ENCODE data around the gene RIBC2.

DNA sequence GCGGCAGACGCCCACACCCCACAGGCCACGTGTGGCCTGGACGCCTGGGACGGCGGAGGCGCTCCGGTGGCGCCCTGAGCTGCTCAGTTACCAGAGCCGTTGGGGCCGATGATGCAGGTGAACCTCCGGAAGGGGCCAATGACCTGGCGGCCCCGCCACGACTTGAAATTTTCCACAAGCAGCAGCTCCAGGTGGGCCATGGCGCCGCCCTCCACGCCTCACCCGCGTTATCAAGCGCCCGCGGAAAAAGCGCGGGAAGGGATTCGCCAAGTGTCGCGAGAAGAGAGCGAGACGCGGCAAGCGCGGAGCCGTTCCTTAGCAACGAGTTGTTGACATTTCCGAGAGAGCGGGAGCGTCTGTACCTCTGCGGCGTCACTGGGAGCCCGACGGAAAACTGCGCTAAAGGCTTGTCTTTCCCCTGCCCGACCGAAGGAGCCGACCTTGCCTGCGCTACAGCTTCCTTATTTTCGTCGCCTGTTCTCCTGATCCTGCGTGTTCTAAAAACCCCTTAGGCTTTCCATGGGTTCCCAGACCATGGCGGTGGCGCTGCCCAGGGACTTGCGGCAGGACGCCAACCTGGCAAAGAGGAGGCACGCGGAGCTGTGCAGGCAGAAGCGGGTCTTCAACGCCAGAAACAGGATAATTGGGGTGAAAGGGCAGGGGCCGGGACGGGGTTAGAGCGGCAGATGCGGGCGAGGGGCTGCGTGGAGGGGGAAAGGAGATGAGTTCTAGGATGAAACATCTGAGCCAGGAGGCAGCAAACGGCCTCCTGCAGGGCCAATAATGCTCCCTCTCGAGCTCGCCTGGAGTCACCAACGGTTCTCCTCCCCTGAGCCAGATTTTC is at the start of gene RIBC2, which contains the start of gene SMC1B:
- TF ChIP-seq, protein P1, sequence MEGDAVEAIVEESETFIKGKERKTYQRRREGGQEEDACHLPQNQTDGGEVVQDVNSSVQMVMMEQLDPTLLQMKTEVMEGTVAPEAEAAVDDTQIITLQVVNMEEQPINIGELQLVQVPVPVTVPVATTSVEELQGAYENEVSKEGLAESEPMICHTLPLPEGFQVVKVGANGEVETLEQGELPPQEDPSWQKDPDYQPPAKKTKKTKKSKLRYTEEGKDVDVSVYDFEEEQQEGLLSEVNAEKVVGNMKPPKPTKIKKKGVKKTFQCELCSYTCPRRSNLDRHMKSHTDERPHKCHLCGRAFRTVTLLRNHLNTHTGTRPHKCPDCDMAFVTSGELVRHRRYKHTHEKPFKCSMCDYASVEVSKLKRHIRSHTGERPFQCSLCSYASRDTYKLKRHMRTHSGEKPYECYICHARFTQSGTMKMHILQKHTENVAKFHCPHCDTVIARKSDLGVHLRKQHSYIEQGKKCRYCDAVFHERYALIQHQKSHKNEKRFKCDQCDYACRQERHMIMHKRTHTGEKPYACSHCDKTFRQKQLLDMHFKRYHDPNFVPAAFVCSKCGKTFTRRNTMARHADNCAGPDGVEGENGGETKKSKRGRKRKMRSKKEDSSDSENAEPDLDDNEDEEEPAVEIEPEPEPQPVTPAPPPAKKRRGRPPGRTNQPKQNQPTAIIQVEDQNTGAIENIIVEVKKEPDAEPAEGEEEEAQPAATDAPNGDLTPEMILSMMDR (optimal IDR thresholded peaks at IDR 0.05 in 1 of 3, IDR thresholded peaks at IDR 0.05 in 1 of 3, conservative IDR thresholded peaks at IDR 0.05 in 1 of 3; ENCODE audit: extremely low read depth in 1 of 3, insufficient read depth in 2 of 3, low read length in 3 of 3) = no peak
- no peak for TF ChIP-seq EZH2 (IDR thresholded peaks at IDR 0.05; ENCODE audit: low read length)

Measured in keratinocyte (primary cell).